ENCODE results near the gene ROCK1. TPM values are rescaled to one million over a fixed set of nuclear protein-coding genes. Genes with fewer than 3 reads are reported as not detected.

ROCK1 gene
- total and polyA plus RNA-seq, 2 of the 8 experiments (the other 6 are each of a cell fraction or from before 2014, with no cell fraction given), result 4.2 to 48.9 TPM

- H2BK5ac ChIP-seq (ENCODE audit: low read depth, low read length), result no peak overlapping the region
- peaks cover 0 to 4% (median under 1%) of the 10 kb centered on the region in 4 experiments; a peak in 1 of 7 replicates for H3K27me3 ChIP-seq (replicated peaks in 1 of 4; ENCODE audit: control insufficient read depth in 3 of 4, extremely low read depth in 1 of 4, insufficient read depth in 3 of 4, low read length in 3 of 4)
- H3K4me3 ChIP-seq (ENCODE audit: extremely low read depth in 1 of 4, insufficient read depth in 2 of 4, low read depth in 3 of 4, low read length in 4 of 4), result peak overlapping the region; percentile 61 to 85 (median 70); a peak in 7 of 8 replicates
- H2BK12ac ChIP-seq (ENCODE audit: low read depth, low read length), result no peak overlapping the region
- peaks cover 0 to 8% (median 4%) of the 10 kb centered on the region in 4 experiments; a peak in 4 of 7 replicates for H3K4me1 ChIP-seq (replicated peaks in 1 of 4; ENCODE audit: control insufficient read depth in 3 of 4, insufficient read depth in 4 of 4, low read length in 3 of 4)
- peaks cover 0 to 31% of the 10 kb centered on the region in 2 experiments; a peak in 3 of 4 replicates for H3K79me2 ChIP-seq (ENCODE audit: control insufficient read depth in 1 of 2, insufficient read depth in 2 of 2, low read length in 2 of 2)
- H3K56ac ChIP-seq (replicated peaks; ENCODE audit: insufficient read length, low read depth, low read length), result no peak overlapping the region
- no peak overlapping the region for H3K9ac ChIP-seq (replicated peaks in 1 of 4; ENCODE audit: extremely low read depth in 1 of 4, low read depth in 3 of 4, low read length in 3 of 4)
- no peak overlapping the region for H3K27ac ChIP-seq (ENCODE audit: low read depth, low read length)
- H4K20me1 ChIP-seq (replicated peaks in 1 of 2; ENCODE audit: control insufficient read depth in 1 of 2, insufficient read depth in 2 of 2, low read length in 2 of 2), result peaks cover 0 to 1% of the 10 kb centered on the region in 2 experiments
- no peak overlapping the region for H2AFZ ChIP-seq (ENCODE audit: low read length)
- 40% methylated on average over 9 of the region's 9 CpGs; no CpG with 5 or more reads in 1 of the 2 experiments for WGBS, 2 experiments (ENCODE audit: extremely low coverage in 1 of 2, insufficient coverage in 1 of 2, insufficient read length in 1 of 2, insufficient replicate concordance in 2 of 2, low coverage in 1 of 2, low lambda C conversion rate in 2 of 2, missing lambda C conversion rate in 1 of 2)
- H4K91ac ChIP-seq (replicated peaks; ENCODE audit: insufficient read length, low read length), result no peak overlapping the region
- no peak overlapping the region for H2AK5ac ChIP-seq (ENCODE audit: low read depth, low read length)
- POLR2A ChIA-PET (ENCODE audit: partially characterized antibody), result interaction anchor here (1.5 kb wide), 1 partner anchor 34 kb away, joined by 3 read pairs; no protein-coding TSS in a partner anchor
- no peak overlapping the region for H4K8ac ChIP-seq (ENCODE audit: extremely low read depth, insufficient read depth, low read length)
- CTCF ChIA-PET (ENCODE audit: partially characterized antibody), result interaction anchor here (0.6 kb wide), 2 partner anchors 132 to 1307 kb away, joined by 3 read pairs; no protein-coding TSS in a partner anchor
- no peaks in the 10 kb centered on the region for H3K36me3 ChIP-seq (ENCODE audit: control insufficient read depth in 2 of 4, insufficient read depth in 4 of 4, low read length in 3 of 4)
- H3K23ac ChIP-seq (ENCODE audit: insufficient read length), result no peak overlapping the region
- H3K4me2 ChIP-seq (ENCODE audit: insufficient read depth in 1 of 2, low read depth in 2 of 2, low read length in 2 of 2), result peak overlapping the region; percentile 86 to 93
- no peak overlapping the region for H4K5ac ChIP-seq (ENCODE audit: insufficient read length, low read depth, low read length)
- H3K4ac ChIP-seq (replicated peaks; ENCODE audit: insufficient read length, low read depth, low read length), result no peak overlapping the region
- DNase-seq (ENCODE audit: low read depth in 1 of 2, low spot score in 2 of 2) (no peak), FAIRE-seq (no peak)
- no peak overlapping the region for H2BK15ac ChIP-seq (ENCODE audit: low read length)
- H3K79me1 ChIP-seq (ENCODE audit: low read depth, low read length), result no peaks in the 10 kb centered on the region
- no peak overlapping the region for H3K14ac ChIP-seq (ENCODE audit: insufficient read length)
- no peak overlapping the region for H3K18ac ChIP-seq (ENCODE audit: extremely low read depth, low read length)
- H3K9me3 ChIP-seq (ENCODE audit: insufficient read depth in 2 of 2, low read depth in 1 of 2, low read length in 1 of 2), result no peaks in the 10 kb centered on the region
- H3K23me2 ChIP-seq (ENCODE audit: low read depth, low read length), result peaks cover 7% of the 10 kb centered on the region; the same call in 1 of the 2 replicates
- no peak overlapping the region for H2BK120ac ChIP-seq (replicated peaks; ENCODE audit: low read depth, low read length)
- no peak overlapping the region for H2BK20ac ChIP-seq (ENCODE audit: low read length)
- TF ChIP-seq USF2 (IDR thresholded peaks at IDR 0.05; ENCODE audit: low read length), result no peak
- TF ChIP-seq EP300 (IDR thresholded peaks at IDR 0.05; ENCODE audit: borderline replicate concordance in 1 of 2, low read depth in 2 of 2, low read length in 2 of 2), result no peak
- no peak for TF ChIP-seq POLR2AphosphoS5 (IDR thresholded peaks at IDR 0.05; ENCODE audit: low read depth, low read length)
- TF ChIP-seq YY1 (IDR thresholded peaks at IDR 0.05; ENCODE audit: low read depth, low read length), result no peak
- no peak for TF ChIP-seq POLR2A (IDR thresholded peaks at IDR 0.05; ENCODE audit: control extremely low read depth in 1 of 2, low read depth in 2 of 2, low read length in 2 of 2)
- no peak for TF ChIP-seq CBX5 (IDR thresholded peaks at IDR 0.05; ENCODE audit: low read depth, low read length)
- no peak for TF ChIP-seq NANOG (IDR thresholded peaks at IDR 0.05; ENCODE audit: insufficient read depth, low read depth, low read length, poor library complexity, severe bottlenecking)
- TF ChIP-seq SUZ12 (IDR thresholded peaks at IDR 0.05; ENCODE audit: low read length), result no peak
- TF ChIP-seq CHD2 (IDR thresholded peaks at IDR 0.05; ENCODE audit: low read length), result no peak
- TF ChIP-seq CREB1 (IDR thresholded peaks at IDR 0.05), result no peak
- no peak for TF ChIP-seq RNF2 (IDR thresholded peaks at IDR 0.05; ENCODE audit: borderline replicate concordance, low read depth, low read length, missing control alignments, poor library complexity, severe bottlenecking)
These were observed 1.0 kb upstream of the ROCK1 start for GRCh38 chr18:21112543-21113105.

Data from H1 (cell line).